Stimulated activated CD4-positive, alpha-beta T cell treated with anti-CD3 and anti-CD28 coated beads, Interleukin-4, amount 100 ng/mL, for 24 hours (primary cell): ENCODE data around the gene FOXK1.
"Not testable (repeated sequence)": the region's sequence is repeated elsewhere in the genome, so short reads cannot be mapped to it uniquely, and the experiment has no call there.

Experiments used
- DNase-seq: peaks from one replicate; pipeline ENCODE4 v3.0.0-alpha.2; 2020

FOXK1 gene

DNA sequence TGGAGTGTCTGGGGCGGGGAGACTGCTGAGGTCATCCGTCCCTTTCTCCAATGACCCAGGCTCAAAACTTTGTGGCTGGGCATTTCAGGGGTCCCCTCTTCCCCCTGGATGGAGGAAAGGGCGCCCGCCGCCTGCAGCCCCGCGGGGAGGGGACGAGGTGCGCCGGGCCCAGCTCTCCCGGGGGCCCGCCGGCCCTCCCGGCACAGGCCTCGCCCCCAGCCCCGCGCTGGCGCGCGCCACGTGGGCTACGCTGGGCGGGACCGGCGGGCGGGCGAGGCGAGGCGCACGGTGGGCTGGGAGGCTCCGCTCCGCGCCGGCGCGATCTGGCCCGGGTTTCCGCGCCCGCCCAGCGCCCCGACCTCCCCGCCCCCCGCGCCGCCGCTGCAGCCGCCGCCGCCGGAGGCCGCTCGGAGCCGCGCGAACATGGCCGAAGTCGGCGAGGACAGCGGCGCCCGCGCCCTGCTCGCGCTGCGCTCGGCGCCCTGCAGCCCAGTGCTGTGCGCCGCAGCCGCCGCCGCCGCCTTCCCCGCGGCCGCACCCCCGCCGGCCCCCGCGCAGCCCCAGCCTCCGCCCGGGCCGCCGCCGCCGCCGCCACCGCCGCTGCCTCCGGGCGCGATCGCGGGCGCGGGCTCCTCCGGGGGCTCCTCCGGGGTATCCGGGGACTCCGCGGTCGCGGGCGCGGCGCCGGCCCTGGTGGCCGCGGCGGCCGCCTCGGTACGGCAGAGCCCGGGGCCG is at the start of gene FOXK1:
TSS of gene FOXK1 (plus strand) at position 410 of the 735 bp plus-strand sequence. CDS start at position 424, 14 bp downstream.
- DNase-seq: peak; percentile 83

DNA sequence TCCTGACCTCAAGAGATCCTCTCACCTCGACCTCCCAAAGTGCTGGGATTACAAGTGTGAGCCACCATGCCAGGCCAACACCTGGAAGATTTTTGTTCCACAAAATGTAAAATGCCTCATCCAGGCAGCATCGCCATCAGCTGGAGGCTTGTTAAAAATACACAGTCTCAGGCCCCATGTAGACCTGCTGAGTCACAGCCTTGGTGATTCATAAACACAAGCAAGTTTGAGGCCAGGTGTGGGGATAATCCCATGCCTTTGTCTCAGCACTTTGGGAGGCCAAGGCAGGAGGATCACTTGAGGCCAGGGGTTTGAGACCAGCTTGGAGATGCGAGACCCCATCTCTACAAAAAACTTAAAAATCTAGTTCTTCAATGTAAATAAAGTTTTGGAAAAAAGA is 49.1 kb upstream of the FOXK1 start:
- peak; percentile 21 for DNase-seq

DNA sequence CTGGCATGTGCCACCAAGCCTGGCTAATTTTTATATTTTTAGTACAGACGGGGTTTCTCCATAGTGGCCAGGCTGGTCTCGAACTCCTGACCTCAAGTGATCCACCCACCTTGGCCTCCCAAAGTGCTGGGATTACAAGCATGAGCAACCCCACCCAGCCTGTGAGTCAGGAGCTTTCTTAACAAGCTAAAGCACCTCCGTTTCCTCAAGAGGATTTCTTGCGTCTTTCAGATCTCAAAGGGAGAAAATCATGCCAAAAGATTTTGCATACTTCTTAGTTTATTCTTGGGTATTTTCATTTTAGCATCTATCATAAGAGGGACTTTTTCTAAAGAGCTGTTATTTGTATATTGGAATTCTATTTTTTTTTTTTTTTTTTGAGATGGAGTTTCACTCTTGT is 47.9 kb upstream of the FOXK1 start:
- no peak for DNase-seq

DNA sequence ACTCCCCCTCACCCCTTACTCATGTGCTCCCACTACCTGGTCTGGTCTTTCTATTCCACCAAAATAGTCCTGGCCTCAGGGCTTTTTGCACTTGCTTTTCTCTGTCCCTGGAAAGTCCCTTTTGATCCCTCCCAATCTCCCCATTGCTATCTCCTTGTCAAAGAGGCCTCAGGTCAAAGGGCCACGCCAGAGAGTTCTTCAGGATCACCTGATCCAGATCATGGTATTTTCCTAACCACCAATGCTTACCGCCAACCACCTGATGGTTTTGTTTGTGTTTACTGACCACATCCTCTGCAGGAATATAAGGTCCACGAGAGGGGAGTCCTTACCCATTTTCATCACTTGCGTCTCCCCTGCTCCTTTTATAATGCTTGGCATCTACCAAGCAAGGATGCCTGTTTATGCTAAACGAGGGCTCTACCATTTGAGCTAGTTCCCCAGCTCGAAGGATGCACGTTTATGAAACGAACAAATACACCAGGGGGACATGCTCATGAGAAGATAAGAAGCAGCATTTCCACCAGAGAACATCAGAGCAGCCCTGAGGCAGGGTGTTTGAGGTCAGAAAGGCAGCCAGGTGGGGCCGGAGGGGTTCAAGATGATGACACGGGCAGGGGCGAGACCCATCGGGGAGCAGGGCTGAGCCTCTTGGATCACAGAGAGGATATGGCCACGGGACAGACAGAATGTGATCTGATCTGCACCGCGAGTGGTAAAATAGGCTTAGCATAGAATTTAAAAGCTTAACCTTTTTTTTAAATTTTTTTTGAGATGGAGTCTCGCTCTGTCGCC is 43.1 kb upstream of the FOXK1 start:
- no peak for DNase-seq

DNA sequence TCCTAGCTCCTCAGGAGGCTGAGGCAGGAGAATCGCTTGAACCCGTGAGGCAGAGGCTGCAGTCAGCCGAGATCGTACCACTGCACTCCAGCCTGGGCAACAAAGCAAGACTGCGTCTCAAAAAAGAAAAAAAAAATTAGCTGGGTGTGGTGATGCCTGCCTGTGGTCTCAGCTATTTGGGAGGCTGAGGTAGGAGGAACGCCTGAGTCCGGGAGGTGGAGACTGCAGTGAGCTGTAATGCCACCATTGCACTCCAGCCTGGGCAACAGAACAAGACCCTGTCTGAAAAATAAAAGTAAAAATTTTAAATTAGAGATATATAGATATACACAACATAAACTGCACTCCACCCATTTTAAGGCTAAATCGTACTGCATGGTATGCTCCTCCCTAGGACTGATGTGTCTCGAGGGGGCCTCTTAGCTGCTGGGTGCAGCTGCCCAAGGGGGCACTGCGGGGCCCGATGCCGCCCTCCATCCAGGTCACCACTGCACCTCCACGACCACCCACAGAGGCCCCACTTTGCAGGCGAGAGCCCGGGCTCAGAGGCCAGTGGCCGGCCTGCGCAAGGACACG is 40.9 kb upstream of the FOXK1 start:
- DNase-seq: no peak

DNA sequence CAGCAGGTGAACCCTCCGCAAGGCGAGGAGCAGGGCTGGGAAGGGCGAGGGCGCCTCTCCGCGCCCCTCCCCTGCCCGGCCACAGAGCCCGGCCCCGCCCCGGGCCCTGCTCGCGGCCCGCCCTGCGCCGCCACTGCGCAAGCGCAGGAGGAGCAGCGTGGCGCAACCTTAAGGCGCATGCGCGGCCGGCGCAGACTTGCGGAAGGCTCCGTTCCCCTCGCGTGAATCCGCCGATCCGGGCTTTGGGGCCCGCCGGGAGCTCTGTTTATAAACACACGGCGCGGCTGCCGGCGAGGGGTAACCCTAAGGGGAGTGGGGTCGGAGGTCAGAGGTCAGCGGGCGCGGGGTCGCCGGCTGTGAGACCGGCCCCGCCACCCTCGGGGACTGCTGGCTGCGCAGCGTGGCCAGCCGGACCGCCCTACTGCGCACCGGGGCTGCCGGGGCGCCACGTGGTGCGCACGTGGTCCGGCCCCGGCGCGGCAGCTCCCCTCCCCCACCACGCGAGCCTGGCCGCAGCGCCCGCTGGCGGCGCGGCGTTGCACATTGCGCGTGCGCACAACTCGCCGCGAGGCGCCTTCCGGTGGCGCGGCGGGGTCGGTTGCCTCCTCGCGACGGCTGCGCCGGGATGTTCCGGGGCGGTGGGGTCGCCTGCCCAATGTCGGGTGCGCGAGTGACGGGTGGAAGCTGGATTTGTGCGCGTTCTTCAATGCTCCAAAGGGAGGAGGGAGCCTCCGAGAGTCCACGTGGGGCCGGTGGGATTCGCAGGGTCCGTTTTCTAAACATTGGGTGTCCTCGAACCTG is 40.2 kb upstream of the FOXK1 start:
- peak; percentile 96 for DNase-seq

DNA sequence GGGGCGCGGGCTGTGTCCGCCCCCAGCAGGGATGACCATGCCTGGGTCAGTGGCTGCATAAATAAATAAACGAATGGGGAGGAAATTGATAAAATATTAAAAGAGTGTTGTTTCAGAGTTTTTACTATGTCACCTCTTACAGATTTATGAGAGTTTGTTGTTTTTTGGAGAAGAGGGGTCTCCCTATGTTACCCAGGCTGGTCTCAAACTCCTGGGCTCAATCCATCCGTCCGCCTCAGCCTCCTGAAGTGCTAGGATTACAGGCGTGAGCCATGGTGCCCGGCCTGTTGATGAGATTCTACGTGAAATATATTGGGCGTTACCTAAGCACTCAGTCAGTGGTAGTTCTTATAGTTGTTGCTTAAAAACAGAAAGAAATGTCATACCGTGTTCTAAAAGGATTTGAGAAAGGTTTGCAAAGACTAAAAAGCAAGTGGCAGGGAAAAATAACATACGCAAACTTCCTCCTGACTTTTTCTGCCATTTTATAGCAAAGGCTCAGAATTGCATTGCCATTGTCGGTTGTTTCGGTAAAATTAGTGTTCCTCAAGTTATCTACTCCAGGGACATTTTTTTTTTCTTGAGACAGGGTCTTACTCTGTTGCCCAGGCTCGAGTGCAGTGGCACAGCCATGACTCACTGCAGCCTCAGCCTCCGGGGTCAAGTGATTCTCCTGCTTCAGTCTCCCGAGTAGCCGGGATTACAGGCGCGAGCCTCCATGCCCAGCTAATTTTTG is 39.5 kb upstream of the FOXK1 start:
- DNase-seq: no peak

DNA sequence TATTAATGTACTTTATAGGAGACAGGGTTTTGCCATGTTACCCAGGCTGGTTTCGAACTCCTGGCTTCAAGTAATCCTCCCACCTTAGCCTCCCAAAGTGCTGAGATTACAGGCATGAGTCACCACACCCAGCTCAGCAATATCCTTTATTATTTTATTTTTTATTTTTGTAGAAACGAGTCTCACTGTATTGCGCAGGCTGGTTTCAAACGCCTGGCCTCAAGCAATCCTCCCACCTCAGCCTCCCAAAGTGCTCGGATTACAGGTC is 39.0 kb upstream of the FOXK1 start:
- not testable (repeated sequence) for DNase-seq

DNA sequence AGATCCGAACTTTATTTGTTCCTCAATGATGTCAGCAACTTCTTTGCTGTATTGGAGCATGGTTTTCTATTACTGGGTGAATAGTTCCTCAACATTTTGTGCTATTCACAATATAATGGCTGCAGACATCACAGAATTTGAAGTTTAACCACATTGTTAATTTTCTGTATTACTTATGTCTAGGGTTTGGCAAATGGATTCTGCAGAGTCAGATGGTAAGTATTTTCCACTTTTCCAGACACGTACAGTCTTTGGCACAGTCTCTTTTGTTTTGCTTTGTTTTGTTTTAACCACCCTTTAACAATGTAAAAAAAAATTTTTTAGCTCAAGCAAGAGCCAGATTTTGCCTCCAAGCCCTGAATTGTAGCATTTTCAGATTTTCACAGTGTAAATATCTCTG is 36.8 kb upstream of the FOXK1 start:
- DNase-seq: no peak

DNA sequence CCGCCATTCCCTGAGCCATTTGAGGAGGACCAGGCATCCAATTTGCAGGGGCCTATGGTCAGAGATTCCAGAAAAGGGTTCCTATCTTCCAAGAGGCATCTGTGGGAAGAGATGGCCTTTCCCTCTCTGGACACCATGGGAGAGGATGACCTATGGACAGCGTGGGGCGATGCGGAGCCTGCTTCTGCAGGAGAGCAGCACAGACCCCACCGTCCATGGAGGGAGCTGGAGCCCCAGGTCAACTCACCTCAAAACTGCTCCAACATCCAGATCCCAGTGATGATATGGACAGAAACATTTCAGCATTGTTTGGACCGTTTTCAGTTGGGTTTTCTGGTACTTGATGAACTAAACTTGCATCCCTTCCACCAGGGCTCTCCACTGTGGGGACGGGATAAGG is 34.0 kb upstream of the FOXK1 start:
- no peak for DNase-seq

DNA sequence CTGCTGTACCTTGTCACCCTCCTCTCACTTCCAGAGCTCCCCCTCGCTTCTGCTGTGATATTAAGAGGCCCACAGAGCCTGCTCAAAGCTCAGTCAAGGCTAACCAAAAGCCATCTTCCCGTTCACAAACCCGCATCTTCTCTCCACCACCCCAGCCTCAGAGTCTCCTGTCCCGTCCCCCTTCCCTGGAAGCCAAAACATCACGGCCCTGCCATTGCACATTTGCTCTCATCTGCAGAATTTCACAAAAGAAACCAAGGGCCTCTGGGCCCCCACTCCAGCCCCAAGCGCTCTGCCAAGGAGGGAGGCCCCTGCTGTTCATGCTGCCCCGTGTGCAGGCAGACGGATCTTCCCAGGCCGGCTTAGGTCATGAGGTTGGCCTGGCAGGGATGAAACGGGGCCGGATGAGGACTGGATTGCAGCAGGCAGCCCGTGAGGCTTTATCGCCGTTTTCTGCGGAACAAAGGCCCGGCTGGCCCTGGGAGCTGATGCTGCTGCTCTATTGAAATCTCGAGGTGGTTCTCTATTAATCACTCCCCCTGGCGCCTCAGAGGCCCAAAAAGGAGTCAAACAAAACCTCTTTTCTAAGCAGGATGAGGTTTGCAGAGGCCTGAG is 31.6 kb upstream of the FOXK1 start:
- no peak for DNase-seq

DNA sequence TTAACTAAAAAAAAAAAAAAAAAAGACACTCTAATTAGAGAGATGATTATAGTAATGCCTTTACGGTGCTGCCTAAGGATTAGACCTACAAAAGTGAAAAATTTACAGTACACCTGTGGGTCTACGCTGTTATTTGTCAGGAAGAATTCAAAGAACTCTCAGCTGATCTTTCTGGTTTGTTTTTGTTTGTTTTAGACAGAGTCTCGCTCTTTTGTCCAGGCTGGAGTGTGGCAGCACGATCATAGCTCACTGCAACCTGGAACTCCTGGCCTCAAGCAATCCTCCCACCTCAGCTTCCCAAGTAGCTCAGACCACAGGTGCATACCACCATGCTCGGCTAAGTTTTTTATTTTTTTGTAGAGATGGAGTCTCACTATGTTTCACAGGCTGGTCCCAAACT is 28.3 kb upstream of the FOXK1 start:
- no peak for DNase-seq

DNA sequence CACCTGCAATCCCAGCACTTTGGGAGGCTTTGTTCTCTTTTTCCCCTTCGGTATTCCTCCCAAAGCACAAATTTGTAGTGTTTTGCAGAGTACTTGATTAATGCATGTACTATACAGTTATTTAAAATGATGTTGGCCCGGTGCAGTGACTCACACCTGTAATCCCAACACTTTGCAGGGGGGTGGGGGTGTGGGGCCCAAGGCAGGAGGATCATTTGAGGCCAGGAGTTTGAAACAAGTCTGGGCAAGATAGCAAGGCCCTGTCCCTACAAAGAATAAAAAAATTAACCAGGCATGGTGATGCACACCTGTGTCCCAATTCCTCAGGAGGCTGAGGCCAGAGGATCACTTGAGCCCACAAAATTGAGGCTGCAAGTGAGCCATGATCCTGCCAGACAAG is 26.8 kb upstream of the FOXK1 start:
- DNase-seq: no peak

DNA sequence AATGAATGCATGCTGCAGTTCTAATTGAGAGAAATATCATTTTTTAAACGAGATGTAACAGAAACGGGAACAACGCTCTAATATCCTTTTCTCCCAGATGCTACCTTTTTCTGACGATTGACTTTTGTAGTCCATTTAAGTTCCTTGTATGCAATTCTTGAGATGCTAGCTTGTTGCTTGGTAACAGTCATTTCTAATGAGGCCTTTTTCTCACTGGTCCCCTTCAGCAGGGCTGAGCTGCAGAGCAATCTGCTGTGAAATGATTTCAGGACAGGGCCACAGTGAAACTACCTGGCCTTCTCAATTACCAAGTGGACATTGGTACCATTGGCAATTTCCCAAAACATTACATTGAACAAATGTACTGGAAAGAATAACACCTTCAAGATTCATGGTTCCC is 26.2 kb upstream of the FOXK1 start:
- DNase-seq: no peak

DNA sequence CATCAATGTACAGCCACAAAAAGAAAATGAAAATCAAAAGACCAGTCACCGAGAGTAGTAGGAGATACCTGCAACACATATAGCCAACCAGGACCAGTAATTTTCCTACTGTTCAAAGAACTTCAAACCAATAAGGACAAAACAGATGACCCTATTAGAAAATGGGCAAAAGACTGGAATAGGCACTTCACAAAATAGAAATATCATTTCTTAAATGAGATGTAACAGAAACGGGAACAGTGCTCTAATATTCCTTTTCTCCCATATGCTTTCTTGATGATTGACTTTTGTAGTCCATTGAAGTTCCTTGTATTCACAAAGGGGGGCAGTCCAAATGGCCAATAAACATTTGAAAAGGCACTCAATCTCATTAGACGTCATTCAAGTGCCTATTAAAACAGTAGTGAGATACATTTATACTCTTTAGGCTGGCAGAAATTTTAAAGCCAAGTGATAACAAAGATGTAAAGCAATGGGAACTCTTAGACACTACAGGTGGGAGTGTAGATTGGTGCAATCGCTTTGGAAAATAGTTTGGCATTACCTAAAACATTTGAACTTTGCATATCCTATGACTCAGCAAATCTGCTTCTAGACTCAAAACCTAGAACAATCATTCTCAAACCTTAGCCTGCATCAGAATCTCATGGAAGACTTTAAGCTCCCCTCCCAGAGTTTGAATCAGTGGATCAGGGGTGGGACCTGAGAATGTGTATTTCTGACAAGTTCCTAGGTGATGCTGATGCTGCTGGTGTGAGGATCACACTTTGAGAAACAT is 24.3 kb upstream of the FOXK1 start:
- DNase-seq: no peak

DNA sequence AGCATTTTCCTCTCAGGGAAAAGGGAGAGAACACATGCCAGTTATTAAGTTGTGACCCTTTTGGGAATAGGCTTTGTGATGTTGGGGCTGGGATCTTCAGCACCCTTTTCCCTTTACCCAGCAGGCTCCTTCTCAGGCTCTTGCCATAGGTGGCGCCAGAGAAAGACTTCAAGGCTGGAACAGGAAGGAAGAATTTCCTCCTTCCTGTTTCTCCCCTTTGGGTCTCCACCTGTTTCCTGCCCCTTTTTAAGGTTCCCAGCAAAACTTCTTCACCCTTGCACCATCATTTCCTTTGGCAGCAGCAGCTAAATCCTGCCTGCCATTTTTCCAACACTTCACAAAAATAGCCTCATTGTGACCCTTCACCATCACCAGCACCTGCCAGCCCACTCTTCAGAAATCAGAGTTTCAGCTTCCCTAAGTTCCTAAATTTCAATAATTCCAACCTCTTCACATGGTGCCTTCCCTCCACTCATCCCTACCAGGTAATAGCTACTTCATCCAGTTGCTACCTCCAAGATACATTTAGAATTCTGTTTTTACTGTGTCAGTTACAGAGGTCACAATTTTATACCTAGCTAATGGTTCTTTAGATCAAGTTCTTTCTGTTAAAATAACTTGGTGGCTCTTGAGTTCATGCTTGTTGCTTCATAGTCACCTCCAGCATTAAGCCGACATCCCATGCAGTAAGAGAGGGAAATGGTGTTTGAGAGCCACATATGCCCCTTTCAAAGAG is 22.4 kb upstream of the FOXK1 start:
- no peak for DNase-seq

DNA sequence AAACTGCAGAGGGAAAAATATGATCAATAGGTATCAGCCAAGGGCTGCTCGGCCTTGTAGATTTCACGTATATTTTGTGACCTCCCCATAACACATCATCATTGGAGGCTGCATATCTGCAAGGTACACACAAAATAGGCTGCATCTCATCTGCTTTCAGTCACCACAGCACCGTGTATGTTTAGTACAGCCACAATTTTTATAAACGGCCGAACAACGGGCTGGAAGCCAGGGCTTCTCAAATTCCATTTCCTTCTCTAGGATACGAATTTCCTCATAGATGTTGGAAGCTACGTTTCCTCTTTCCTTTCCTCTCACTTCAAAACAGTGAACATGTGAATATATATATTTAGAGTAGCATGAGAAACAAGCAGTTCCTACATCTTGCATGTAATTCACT is 20.2 kb upstream of the FOXK1 start:
- DNase-seq: no peak

DNA sequence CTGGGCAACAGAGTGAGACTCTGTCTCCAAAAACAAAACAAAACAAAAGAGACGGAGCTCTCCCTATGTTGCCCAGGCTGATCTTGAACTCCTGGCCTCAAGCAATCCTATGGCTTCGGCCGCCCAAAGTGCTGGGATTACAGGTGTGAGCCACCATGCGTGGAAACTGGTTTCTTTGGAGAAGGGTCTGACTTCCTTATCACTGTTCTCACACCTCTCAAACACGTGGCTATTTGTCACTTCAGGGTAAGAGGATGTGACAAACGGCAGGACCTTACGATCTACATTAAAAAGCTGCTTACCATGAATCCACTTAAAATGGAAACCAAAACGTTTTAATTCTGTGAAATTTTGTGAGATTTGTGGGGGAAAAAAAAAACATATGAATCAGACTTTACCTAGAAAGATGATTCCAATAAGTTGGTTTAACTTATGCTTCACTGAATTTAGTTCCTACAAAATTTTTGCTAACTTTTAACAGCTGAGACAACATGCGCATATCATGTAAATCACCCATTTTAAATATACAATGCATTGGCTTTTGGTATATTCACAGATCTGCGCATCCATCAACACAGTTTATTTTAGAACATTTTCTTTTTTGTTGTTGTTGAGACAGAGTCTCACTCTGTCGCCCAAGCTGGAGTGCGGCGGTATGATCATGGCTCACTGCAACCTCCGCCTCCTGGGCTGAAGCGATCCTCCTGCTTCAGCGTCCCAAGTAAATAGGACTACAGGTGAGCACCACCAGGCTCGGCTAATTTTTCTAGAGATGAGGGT is 18.7 kb upstream of the FOXK1 start:
- no peak for DNase-seq

DNA sequence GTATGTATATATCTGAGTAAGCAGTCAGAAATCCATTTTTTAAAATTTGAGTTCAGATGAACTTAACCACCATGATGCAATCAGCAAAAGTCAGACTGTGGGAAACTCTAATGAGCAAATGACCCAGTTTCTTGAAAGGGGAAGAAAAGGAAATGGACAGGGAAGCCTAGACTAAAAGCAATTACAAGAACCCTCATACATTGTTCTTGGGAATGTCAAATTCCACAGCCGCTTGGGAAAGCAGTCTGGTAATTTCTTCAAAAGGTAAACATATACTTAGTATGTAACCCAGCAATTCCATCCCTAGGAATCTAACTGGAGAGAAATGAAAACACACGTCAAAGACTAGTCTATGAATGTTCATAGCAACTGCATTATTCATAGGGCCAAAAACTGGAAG is 16.4 kb upstream of the FOXK1 start:
- no peak for DNase-seq
